Activated T-helper 1 cell treated with anti-CD3 and anti-CD28 coated beads, Interleukin-12 subunit alpha, Interleukin-12 subunit beta, Interleukin-2, Interleukin-4 antibody, amounts not matched to agents 30 ng/mL and 10 ng/mL and 1 ng/mL, durations not matched to agents 14 hours and 24 hours and 36 hours (primary cell): ENCODE measurements around the gene CDK15. TPM values are rescaled to one million over a fixed set of nuclear protein-coding genes. Genes with fewer than 3 reads are reported as not detected.
"Not testable (repeated sequence)": the region's sequence is repeated elsewhere in the genome, so short reads cannot be mapped to it uniquely, and the experiment has no call there.

Experiments used
- DNase-seq: peaks from one replicate; pipeline ENCODE4 v3.0.0; 2021; ENCODE audit warnings: low spot score
- H3K27ac Mint-ChIP-seq: one replicate; pipeline ENCODE4 v1.8.0; 2021; ENCODE audit warnings: mild to moderate bottlenecking, mixed read lengths
- H3K27me3 Mint-ChIP-seq: one replicate; pipeline ENCODE4 v1.8.0; 2022; ENCODE audit warnings: mild to moderate bottlenecking, moderate library complexity, mixed read lengths; ENCODE audit not compliant: insufficient read depth
- H3K36me3 Mint-ChIP-seq: one replicate; pipeline ENCODE4 v1.8.0; 2021; ENCODE audit warnings: low read depth, mixed read lengths
- H3K4me1 Mint-ChIP-seq: one replicate; pipeline ENCODE4 v1.8.0; 2021; ENCODE audit warnings: low read depth, mixed read lengths
- H3K4me3 Mint-ChIP-seq: one replicate; pipeline ENCODE4 v1.8.0; 2021; ENCODE audit warnings: mild to moderate bottlenecking, moderate library complexity, mixed read lengths
- H3K9me3 Mint-ChIP-seq: one replicate; pipeline ENCODE4 v1.8.0; 2021; ENCODE audit warnings: mixed read lengths
- intact Hi-C: fragments of 100-400 bp; cut with micrococcal nuclease; formaldehyde crosslinking; loops from one replicate; pipeline ENCODE4 v1.15.1; 2024
- total RNA-seq: library from RNA; stranded (reverse); gene quantifications from 2 replicates; pipeline ENCODE4 v1.2.3, GENCODE V29; 2022

Gene CDK15
- not detected in 2 replicates for total RNA-seq

GRCh38 chr2:201806442-201807170 is at the start of gene CDK15:
Gene CDK15, plus strand, starts transcription at chr2:201806537. Its CDS starts 128 bp downstream, at chr2:201806665.
- Mint-ChIP-seq H3K4me3 (no peak within 1 kb of the TSS), H3K27ac (no peak within 1 kb of the TSS), H3K4me1 (no peaks in the 10 kb centered on the region), H3K9me3 (no peaks in the 10 kb centered on the region), H3K27me3 (peaks cover 23% of the 10 kb centered on the region), H3K36me3 (no peaks in the 10 kb centered on the region)
- intact Hi-C loops = no loop called here
- DNase-seq = no peak

GRCh38 chr2:201758234-201758633 is 48.1 kb upstream of the CDK15 start:
- H3K9me3 Mint-ChIP-seq = no peaks in the 10 kb centered on the region
- no peak for DNase-seq
- intact Hi-C loops = no loop called here
- no peaks in the 10 kb centered on the region for H3K4me1 Mint-ChIP-seq
- H3K27me3 Mint-ChIP-seq = no peaks in the 10 kb centered on the region
- no peak overlapping the region for H3K27ac Mint-ChIP-seq
- no peak overlapping the region for H3K4me3 Mint-ChIP-seq
- H3K36me3 Mint-ChIP-seq = peaks cover 8% of the 10 kb centered on the region

GRCh38 chr2:201758873-201759272 is 47.5 kb upstream of the CDK15 start:
- no peak for DNase-seq
- Mint-ChIP-seq H3K36me3 (peaks cover 8% of the 10 kb centered on the region), H3K4me3 (no peak overlapping the region), H3K9me3 (no peaks in the 10 kb centered on the region), H3K27ac (no peak overlapping the region), H3K27me3 (no peaks in the 10 kb centered on the region), H3K4me1 (no peaks in the 10 kb centered on the region)
- intact Hi-C loops = no loop called here

DNA sequence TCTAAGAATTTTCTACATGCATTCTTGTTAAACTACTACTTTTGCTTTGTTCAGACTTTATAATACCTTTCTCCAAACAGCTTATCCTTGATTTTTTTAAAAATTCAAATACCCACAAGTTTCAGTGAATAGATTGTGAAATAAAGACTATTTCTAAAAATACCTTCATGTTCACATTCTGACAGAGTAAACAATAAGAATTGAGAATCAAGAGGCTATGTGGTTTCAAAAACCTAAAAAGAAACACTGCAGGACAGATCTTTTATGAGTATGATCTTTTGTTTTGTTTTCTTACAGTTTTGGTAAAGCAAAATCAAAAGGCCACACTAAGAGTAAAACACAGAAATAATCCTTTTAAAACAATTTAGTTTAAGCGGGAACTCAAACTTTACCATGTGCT is 46.8 kb upstream of the CDK15 start:
- intact Hi-C loops = no loop called here
- DNase-seq = no peak
- Mint-ChIP-seq H3K4me1 (no peaks in the 10 kb centered on the region), H3K27me3 (no peaks in the 10 kb centered on the region), H3K27ac (no peak overlapping the region), H3K9me3 (no peaks in the 10 kb centered on the region), H3K36me3 (peaks cover 8% of the 10 kb centered on the region), H3K4me3 (no peak overlapping the region)

DNA sequence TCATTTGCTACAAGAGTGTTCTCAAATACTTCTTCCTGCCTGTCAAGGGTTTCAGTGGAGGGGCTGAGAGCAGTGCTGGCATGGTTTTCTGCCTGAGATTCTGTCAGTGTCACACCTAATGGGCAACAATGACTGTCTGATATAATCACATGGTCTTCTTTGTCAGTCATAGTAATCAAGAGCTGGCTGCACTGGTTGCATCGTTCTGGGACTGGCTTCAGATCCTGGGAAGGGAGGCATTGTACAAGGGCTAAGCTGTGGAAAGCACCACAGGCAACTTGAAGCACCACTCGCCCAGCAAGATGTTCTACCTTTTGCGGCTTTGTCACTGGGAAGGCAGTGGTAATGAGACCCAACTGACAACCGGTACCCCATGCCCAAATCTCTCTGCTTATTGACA is 45.2 kb upstream of the CDK15 start:
- Mint-ChIP-seq H3K27ac (no peak overlapping the region), H3K27me3 (no peaks in the 10 kb centered on the region), H3K4me1 (no peaks in the 10 kb centered on the region), H3K9me3 (no peaks in the 10 kb centered on the region), H3K4me3 (no peak overlapping the region), H3K36me3 (peaks cover 8% of the 10 kb centered on the region)
- no peak for DNase-seq
- intact Hi-C loops = no loop called here

DNA sequence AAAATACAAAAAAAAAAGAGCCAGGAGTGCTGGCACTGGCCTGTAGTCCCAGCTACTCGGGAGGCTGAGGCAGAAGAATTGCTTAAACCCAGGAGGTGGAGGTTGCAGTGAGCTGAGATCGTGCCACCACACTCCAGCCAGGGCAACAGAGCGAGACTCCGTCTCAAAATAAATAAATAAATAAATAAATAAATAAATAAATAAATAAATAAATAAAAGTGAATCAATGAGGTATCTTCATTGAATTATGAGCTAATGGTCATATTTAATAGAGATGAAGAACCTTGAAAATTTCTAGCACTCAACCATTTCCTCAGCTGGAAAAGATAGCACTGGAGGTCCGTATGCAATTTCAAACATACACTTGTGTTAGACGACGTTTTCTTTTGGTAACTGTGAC is 41.9 kb upstream of the CDK15 start:
- peaks cover 11% of the 10 kb centered on the region for H3K36me3 Mint-ChIP-seq
- DNase-seq, intact Hi-C loops, H3K4me3 Mint-ChIP-seq, H3K27ac Mint-ChIP-seq, H3K27me3 Mint-ChIP-seq, H3K4me1 Mint-ChIP-seq, H3K9me3 Mint-ChIP-seq: not testable (repeated sequence)

- no peaks in the 10 kb centered on the region for H3K27me3 Mint-ChIP-seq
- no peaks in the 10 kb centered on the region for H3K4me1 Mint-ChIP-seq
- H3K4me3 Mint-ChIP-seq = no peak overlapping the region
Observed at GRCh38 chr2:201765799-201766198, 40.5 kb upstream of the CDK15 start.

GRCh38 chr2:201768918-201769317 is 37.4 kb upstream of the CDK15 start:
- Mint-ChIP-seq H3K27ac (no peak overlapping the region), H3K9me3 (no peaks in the 10 kb centered on the region), H3K36me3 (peaks cover 5% of the 10 kb centered on the region), H3K4me1 (peaks cover 3% of the 10 kb centered on the region), H3K4me3 (no peak overlapping the region), H3K27me3 (no peaks in the 10 kb centered on the region)
- intact Hi-C loops = no loop called here
- no peak for DNase-seq

More at GRCh38 chr2:201765799-201766198, 40.5 kb upstream of the CDK15 start:
- peaks cover 8% of the 10 kb centered on the region for H3K36me3 Mint-ChIP-seq
- H3K27ac Mint-ChIP-seq = no peak overlapping the region
- intact Hi-C loops = no loop called here
- DNase-seq = no peak
- no peaks in the 10 kb centered on the region for H3K9me3 Mint-ChIP-seq

- Mint-ChIP-seq H3K27ac (no peak overlapping the region), H3K36me3 (peaks cover 7% of the 10 kb centered on the region), H3K9me3 (no peaks in the 10 kb centered on the region), H3K4me1 (peaks cover 7% of the 10 kb centered on the region), H3K27me3 (no peaks in the 10 kb centered on the region), H3K4me3 (no peak overlapping the region)
- intact Hi-C loops = no loop called here
- no peak for DNase-seq
Observed at GRCh38 chr2:201769666-201770373, 36.5 kb upstream of the CDK15 start.

DNA sequence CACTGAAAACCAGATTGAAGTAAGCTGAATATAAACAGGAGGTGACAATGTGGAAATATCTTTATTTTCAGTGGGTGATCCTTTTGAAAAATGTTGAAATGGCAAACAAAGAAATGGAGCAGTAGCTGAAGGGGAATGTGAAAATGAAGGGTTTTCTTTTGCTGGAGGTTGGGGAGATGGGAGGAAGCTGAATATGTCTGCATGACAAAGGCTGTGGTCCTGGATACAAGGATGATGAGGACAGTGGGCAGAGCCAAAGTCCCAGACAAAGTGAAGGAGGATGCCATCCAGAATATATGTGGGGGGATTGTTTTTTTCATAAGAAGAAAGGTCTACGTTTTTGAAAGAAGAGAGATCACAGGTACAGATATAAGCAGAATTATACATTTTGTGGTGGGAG is 32.3 kb upstream of the CDK15 start:
- intact Hi-C loops = no loop called here
- no peaks in the 10 kb centered on the region for H3K27me3 Mint-ChIP-seq
- H3K36me3 Mint-ChIP-seq = peaks cover 3% of the 10 kb centered on the region
- H3K4me3 Mint-ChIP-seq = no peak overlapping the region
- H3K27ac Mint-ChIP-seq = no peak overlapping the region
- peaks cover 18% of the 10 kb centered on the region for H3K4me1 Mint-ChIP-seq
- H3K9me3 Mint-ChIP-seq = no peaks in the 10 kb centered on the region
- DNase-seq = no peak

DNA sequence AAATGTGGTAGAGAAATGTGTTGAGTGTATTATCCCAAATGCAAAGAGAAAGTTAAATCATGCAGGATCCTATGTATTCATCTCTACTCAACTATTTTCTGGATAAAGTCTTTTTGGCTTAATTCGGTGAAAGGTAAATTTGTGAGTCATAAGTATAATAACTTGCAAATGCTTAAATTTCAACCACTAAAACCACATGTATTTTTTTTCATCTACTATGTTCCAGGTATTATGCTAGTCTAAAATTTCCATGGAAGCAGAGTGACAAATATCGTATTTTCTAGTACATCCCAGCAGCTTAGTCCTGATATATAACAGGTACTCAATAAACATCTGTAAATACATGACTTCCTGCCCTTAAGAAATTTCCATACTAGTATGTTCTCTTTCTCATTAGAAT is 31.8 kb upstream of the CDK15 start:
- intact Hi-C loops = no loop called here

DNA sequence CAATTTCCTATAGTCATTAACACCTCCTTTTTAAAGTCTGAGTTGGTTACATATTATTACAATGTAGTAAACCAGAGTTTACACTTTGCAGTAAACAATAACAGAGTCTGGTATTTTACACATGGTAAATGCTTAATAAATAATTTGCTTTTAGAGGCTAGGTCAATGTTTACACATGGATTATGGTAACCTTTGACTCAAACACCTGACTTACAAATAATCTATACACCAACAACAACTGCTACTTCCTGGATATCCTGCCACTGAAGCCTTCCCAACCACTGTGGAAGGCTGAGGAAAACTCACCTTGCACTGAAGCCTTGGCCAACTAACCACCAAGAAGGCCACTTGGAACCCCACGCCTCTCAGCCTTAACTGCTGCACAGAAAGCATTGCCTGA is 31.0 kb upstream of the CDK15 start:
- Mint-ChIP-seq H3K36me3 (peaks cover 3% of the 10 kb centered on the region), H3K27me3 (peaks cover 3% of the 10 kb centered on the region), H3K4me3 (no peak overlapping the region), H3K4me1 (peaks cover 28% of the 10 kb centered on the region), H3K9me3 (no peaks in the 10 kb centered on the region), H3K27ac (no peak overlapping the region)
- intact Hi-C loops = no loop called here
- DNase-seq = no peak

More for the DNA sequence above, 31.8 kb upstream of the CDK15 start:
- Mint-ChIP-seq H3K36me3 (peaks cover 3% of the 10 kb centered on the region), H3K4me3 (no peak overlapping the region), H3K9me3 (no peaks in the 10 kb centered on the region), H3K27ac (no peak overlapping the region), H3K27me3 (peaks cover 2% of the 10 kb centered on the region), H3K4me1 (peaks cover 21% of the 10 kb centered on the region)
- no peak for DNase-seq

DNA sequence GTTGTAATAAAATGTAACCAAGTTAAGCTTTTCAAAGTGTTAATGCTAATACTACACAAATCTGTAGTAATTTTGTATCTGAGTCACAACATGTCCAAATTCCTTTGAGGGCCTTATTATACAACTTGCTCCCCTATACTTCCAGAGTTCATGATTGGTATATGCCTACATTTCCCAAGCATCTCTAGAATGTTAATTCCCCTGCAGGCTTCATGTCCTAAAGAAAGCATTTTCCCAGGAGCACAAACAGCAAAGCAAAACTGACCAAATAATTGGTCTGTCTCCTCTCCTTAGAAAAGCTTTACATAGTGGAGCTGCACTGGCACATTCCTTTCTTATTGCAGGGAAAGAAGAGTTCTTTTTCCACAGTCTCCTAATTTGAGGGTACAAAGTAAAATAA is 29.3 kb upstream of the CDK15 start:
- no peak for DNase-seq
- Mint-ChIP-seq H3K4me1 (peaks cover 38% of the 10 kb centered on the region), H3K27me3 (peaks cover 8% of the 10 kb centered on the region), H3K27ac (no peak overlapping the region), H3K9me3 (no peaks in the 10 kb centered on the region), H3K4me3 (no peak overlapping the region), H3K36me3 (peaks cover 3% of the 10 kb centered on the region)
- intact Hi-C loops = no loop called here
